Measurements from ENCODE around the gene TBC1D10A. TPM values are rescaled to one million over a fixed set of nuclear protein-coding genes. Genes with fewer than 3 reads are reported as not detected.
"Not testable (repeated sequence)": the region's sequence is repeated elsewhere in the genome, so short reads cannot be mapped to it uniquely, and the experiment has no call there.

Gene TBC1D10A
- total RNA-seq, 2 donors from 2014 or later = 20.5 to 20.7 TPM

DNA sequence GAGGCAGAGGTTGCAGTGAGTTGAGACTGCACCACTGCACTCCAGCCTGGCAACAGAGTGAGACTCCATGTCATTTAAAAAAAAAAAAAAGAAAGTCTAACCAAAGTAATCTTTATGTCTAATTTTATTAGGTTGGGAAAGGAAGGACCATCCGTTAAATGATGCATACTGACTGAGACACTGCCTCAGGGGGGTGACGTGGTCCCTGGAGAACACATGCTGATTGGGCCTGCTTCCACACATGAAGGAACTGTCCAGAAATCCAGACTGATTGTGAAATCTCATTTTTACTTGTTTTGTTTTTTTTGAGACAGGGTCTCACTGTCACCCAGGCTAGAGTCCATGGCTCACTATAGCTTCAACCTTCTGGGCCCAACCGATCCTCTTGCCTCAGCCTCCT lies 24.5 kb upstream of the TBC1D10A start:
- intact Hi-C loops (cut with DNase I) = no loop called here
- DNase-seq (ENCODE audit: low spot score) = no peak

DNA sequence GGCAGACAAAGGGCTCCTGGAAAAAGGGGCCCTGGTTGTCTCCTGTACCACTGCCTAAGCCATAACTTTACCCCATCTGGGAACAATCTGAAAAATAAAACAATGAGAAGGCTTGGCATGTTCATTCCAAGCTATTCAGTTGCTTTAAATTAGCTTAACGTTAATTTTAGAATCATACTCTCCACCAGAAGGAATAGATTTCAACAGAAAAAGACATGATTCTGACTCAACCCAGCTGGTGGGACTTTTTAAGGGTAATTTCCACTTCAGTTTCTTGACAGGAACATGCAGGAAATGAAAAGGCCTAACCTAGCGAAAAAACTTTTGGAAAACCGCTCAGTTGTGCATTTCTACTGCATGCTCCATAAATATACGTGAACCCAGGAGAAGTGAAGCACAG lies 22.1 kb upstream of the TBC1D10A start:
- intact Hi-C loops (cut with DNase I) = no loop called here

DNA sequence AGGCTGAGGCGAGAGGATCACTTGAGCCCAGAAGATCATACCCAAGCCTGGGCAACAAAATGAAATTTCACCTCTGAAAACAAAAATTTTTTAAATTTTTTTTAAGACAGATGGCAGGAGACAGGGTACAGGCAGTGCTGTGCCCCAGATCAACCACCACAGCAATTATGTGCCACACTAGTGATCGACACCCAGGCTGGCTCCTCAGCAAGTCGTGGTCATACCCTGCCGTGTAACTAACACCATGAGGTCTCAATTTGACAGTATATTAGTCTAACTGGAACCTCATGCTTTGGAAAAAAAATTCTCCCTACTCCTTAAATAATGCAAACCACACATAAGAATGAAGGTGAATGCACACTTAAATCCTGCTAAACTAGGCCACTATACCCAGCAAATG lies 21.7 kb upstream of the TBC1D10A start:
- intact Hi-C loops (cut with DNase I) = no loop called here
- DNase-seq (ENCODE audit: low spot score) = no peak

More for the DNA sequence above, 22.1 kb upstream of the TBC1D10A start:
- DNase-seq (ENCODE audit: low spot score) = no peak

DNA sequence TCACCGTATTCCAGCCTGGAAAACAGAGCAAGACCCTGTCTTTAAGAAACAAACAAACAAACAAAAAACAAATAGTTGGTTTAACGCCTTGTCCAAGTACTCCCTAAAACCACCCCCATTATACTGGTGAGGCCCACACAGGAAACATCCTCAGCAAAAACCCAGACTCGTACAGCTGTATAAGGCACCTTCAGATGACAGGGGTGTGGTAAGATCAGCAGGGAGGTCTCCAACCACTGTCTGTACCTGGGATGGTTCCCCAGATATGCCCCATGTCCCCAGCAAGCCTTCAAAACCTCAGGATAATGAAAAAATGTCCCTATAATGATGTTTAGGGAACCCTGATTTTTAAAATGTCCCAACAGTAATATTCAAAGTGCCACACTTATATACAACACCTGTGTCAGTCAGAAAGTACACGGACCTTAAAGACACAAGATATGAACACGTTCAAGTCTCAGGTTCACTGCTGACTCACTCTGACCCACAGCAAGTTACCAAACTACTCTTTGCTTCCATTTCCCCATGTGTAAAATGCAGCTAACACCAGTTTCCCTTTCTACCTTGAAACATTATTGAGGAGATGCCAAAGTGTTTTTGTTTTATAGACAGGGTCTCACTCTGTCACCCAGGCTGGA lies 20.6 kb upstream of the TBC1D10A start:
- intact Hi-C loops (cut with DNase I) = no loop called here
- DNase-seq (ENCODE audit: low spot score) = no peak

DNA sequence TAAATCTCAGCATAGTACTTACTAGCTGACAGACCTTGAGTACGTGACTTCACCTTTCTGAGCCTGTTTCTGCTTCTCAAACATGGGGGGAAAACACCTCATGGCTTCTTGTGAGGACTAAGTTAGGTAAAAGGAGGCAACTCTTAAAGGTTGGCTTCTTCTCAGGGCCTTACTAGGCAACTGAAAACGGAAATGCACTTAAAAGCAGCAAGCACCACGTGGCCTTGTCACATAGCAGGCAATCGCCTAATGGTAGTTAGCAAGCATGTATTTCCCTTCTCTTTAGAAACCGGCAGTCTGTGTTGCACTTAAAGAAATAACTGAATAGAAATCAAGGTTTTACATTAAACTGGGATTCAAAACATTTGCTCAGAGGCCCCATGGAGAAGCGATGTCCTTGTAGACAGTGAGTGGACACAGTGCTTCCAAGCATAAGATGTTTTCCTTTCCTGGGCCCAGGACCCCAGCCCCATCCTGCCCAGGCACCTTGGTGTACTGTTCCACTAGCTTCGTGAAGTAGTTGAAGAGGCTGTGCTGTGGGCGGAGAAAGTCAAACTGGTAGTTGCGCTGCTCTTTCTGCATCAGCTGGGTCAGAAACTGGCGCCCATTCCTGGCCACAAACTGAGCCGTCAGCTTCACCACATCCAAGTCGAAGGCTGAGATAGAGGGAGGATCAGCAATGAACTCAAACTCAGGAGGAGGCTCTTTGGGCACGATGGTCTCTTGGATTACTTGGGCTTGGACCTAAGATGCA lies 17.9 kb upstream of the TBC1D10A start:
- intact Hi-C loops (cut with DNase I) = no loop called here
- DNase-seq (ENCODE audit: low spot score) = no peak

DNA sequence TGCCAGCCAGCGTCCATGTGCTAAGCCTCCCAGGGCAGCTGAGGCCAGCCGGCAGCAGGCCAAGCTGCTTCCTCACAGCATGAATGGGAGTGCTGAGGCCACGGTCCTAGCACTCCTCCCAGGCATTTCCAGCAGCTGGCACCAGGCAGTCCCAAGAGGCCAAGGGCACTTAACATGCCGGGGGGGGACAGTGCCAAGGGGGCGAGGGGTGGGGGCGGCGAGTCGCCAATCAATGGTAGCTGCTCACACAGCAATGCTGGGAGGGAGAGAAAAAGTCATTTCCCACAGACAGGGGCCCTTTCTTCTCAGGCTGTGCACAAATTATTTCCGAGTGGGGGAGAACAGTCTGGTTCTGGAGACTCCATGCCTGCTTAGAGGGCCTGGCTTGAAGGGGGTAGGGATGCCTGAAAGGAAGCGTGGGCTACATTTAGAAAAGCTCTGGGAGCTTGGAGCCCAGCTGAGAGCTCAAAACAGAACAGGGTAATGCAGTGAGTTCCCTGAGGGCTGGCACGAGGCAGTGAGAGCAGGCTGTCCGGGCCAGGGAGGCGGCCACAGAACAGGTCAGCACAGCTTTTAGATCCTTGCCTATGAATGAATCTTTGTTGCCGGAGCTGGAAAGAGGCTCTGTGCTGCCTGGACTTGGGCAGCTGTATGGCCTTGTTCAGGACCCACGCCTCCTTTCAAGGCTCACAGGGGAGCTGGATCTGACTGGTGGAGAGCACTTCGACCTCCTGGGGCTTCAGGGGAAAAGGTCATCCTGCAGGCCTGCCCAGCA lies 14.4 kb upstream of the TBC1D10A start:
- DNase-seq (ENCODE audit: low spot score) = no peak

DNA sequence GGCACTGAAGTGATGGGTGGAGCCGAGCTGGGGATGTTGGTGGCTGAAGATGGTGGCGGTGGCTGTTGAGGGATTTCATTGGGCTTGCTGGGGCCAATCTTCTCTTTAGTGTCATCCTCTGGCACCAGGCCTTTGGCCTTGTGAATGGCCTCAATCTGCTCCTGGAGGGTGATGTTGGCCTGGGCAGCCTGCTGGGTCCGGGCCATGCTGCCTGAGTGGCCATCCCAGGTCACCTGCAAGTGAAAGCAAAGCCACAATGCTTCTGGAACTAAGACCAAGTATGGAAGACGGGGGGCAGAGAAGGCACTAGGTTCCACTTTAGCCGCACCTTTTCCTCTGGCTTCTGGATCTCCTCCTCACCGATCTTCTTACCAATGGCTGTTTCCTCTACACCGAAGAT lies 12.1 kb upstream of the TBC1D10A start:
- DNase-seq (ENCODE audit: low spot score) = no peak
- intact Hi-C loops (cut with DNase I) = no loop called here

More for the DNA sequence above, 14.4 kb upstream of the TBC1D10A start:
- intact Hi-C loops (cut with DNase I) = no loop called here

DNA sequence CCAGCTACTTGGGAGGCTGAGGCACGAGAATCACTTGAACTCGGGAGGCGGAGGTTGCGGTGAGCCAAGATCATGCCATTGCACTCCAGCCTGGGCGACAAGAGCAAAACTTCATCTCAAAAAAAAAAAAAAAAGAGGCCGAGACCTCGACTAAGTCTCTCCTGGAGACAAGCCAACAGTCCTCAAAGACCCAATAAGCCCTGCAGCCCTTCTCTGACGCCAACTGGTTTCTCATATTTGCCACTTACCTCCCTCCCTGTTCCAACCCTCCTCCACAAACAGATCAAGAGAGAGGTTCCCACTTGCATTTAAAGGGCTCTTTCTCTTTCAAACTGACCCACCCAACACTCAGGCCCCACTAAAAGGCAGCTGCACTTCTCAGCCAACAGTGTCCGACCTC lies 11.6 kb upstream of the TBC1D10A start:
- intact Hi-C loops (cut with DNase I); DNase-seq (ENCODE audit: low spot score): not testable (repeated sequence)

DNA sequence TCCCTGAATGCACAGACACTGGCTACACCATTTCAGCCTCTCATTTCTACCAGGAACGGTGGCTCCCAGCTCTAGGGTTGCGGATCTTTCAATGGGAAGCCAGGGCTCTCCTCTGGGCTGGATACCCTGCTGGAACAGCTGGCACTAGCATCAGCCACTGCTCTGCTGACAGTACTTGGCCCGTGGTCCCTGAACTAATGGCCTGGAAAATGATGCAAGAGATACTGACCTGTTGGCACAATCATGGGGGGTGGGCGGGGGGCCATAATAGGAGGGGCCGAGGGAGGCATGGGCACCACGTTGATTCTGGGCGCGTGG lies 10.7 kb upstream of the TBC1D10A start:
- no peak for DNase-seq (ENCODE audit: low spot score)
- intact Hi-C loops (cut with DNase I) = no loop called here

DNA sequence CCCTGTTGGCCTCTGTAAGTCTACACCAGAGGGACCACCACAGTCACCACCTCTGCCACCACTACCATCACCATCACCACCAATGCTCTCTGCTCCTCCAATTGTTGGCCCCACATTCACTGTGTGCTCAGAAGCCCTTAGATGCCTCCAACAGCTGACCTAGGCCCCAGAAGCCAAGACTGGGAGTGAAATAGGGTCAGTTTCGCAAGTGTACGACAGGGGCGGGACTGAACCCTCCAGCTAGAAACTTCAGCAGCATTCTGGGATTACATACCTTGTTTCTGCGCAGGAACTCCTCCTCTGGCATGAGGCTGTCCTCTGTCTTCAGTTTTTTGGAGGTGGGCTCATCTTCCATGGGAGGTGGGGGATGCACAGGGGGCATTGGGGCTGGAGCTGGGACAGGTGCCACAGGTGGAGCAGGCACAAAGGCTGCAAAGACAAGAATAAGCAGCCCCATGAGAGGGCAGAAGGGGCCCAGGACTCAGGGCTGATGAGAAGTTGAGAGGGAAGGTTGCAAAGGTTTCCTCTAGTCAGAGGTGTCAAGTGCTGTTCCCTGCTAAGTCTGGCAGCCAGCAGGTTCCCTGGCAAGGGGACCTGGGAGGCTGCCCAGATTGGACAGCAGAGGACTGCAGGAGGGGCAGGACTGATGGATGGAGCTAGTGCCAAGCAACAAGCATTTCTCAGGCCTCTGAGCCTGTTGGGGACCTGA lies 10.2 kb upstream of the TBC1D10A start:
- intact Hi-C loops (cut with DNase I) = no loop called here
- no peak for DNase-seq (ENCODE audit: low spot score)

DNA sequence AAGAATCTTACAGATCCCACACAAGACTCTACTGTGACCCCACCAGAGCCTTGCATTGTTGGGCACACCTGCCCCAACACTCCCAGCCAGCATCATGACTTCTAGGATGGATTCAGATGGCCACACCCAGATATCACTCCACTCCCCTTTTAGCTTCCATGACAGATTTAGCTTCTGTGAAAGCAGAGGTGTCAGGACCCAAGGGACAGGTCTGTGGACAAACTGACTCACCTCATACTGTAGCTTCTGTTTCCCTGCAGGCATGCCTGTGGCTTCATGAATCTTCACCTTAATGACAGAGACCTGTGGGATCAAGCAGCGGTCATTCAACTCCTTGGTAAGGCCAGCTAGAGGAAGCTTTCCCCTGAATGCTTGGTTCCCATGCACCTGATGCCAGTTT lies 8.5 kb upstream of the TBC1D10A start:
- DNase-seq (ENCODE audit: low spot score) = no peak

DNA sequence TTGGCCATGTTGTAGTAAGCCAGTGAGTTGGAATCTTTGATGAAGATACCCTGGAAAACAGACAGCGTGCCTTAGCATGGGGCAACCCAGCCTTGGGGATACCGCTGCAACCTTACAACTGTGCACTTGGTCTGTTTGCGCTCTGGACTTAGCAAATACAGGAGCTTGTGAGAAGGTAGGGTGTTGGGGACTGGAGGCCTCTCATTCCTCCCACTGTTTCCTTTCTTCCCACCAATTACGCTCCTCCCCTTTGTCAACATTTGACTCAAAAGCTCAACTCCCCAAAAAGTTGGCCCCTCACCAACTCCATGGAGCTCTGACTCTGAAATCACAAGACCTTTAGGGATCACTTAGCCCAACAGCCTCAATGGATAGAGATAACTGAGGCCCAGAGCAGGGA lies 7.9 kb upstream of the TBC1D10A start:
- no peak for DNase-seq (ENCODE audit: low spot score)
- intact Hi-C loops (cut with DNase I) = no loop called here

More for the DNA sequence above, 8.5 kb upstream of the TBC1D10A start:
- intact Hi-C loops (cut with DNase I) = no loop called here

DNA sequence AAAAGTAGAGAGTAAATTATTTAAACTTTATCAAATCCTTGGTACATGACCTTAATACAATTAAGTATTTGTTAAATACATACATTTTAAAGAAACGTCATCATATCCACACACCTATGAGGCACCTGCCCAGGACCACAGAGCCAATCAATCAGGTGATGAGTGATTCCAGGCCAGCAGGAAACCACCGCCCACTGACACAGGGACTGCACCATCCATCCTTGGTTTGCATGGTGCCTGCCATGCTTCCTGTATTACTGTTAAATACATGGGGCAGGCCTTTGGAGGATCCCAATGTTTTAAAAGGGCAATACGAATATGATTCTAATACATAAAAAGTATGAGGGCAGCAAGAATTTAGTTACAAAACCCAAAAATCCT lies 7.0 kb upstream of the TBC1D10A start:
- intact Hi-C loops (cut with DNase I) = no loop called here

DNA sequence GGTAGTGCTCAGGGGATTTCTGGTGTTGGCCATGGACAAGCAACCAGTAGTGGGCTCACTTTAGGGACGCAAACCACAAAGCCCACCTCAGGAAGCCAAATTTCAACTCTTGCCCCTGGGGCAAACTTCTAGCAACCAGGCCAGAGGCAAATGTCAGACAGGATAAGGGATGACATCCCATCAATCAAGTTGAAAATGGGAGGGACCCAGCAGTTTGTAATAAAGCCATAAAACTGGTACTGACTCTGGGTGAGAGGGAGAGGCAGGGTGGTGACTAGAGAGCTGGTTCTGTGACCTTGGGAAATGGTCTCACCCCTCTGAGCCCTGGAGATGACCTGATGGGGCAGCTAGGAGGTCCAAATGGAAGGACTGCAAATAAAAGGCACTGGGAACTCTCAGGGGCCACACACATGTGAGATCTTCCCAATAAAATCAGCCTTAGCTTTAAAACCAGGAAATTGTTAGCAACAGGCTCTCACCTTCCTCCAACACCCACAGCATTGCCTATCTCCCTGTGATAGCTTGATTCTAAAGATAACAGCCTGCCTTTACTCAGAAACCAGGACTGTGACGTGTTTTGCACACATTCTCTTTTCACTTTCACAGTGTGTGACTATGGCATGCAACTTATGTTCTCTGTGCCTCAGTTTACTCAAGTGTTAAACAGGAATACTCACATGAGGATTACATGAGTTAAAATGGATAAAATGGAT lies 6.4 kb upstream of the TBC1D10A start:
- intact Hi-C loops (cut with DNase I) = no loop called here

More for the DNA sequence above, 7.0 kb upstream of the TBC1D10A start:
- no peak for DNase-seq (ENCODE audit: low spot score)

DNA sequence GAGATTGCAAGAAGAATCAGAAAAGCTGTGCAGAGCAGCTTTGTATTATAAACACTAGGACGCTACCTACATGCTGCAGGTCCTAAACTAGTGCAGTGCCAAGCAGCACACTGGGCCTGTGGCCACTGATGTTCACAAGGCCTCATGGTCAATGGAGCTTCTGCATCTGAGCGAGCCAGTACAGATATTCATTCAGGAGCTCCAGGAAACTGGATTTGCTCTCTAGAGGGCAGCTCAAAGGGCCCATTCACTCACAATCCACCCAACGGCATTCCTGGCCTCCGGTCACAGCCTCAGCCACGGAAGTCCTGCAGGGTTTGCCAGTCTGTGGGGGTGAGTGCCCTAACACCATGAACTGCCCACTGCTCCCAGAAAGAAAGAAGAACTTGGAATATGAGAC lies 5.8 kb upstream of the TBC1D10A start:
- intact Hi-C loops (cut with DNase I) = no loop called here

More for the DNA sequence above, 6.4 kb upstream of the TBC1D10A start:
- no peak for DNase-seq (ENCODE audit: low spot score)

DNA sequence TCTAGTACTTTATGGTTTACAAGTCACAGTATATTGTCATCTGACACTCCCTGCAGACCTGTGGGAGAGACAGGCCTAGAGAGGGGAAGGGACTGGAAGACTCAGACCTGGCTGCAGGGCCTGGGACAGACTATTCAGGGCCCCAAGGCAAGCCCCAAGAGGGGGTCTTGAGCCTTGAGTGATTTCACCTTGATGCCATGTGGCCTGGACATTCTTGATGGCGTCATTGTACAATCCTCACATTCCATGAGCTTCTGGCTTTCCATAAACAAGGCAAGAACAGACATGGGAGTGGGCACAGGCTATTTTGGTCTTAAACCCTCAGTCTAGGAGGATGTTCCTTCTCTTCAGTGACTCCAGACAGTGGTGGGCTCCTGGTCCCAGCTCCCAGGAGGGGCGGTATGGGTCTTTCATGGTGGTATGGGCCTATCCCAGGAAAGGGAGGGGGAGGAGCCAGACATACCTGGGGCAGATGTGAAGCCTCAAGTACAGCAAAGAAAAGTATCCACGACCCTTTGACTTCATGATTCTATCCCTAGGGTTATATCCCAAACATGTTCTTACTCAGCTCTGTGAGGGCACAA lies 1.8 kb upstream of the TBC1D10A start:
- no peak for DNase-seq (ENCODE audit: low spot score)
- intact Hi-C loops (cut with DNase I) = no loop called here

More for the DNA sequence above, 5.8 kb upstream of the TBC1D10A start:
- no peak for DNase-seq (ENCODE audit: low spot score)

DNA sequence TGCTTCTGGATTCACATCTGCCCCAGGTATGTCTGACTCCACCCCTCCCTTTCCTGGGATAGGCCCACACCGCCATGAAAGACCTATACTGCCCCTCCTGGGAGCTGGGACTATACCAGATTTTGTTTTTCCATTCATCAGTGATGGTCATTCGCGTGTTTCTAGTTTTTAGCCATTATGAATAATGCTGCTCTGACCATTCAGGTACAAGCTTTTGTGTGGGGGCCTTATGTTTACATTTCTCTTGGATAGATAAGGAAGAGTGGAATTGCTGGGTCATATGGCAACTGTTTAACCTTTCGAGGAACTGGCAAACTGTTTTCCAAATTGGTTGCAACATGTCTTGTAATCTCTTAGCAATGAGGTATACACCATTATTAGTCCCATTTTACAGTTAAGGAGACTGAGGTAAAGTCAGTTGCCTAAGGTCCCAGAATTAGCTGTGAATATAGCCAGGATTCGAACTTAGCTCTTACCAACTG lies 1.2 kb upstream of the TBC1D10A start:
- DNase-seq (ENCODE audit: low spot score) = no peak
- intact Hi-C loops (cut with DNase I) = no loop called here

DNA sequence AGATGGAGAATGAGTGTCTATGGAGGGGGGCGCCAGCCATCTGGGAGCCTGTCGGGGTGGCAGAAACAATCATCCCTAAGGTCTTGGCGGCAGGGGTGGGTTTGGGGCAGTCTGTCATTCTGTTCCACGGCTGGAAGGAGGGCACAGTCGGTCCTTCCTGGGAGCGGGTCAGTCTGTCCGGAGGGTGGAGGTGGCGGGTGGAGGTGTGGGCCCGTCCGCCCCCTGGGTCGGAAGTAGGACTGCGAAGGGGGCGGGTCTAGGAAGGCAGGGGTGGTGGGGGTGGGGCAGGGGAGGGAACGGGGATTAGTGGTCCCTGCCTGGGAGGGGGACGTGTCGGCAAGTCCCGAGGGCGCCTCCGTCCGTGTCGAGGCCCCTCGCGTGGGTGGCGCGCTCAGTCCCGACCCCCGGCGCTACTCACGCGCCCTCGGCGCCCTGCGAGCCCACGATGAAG lies 461 bp downstream of the TBC1D10A start:
- DNase-seq (ENCODE audit: low spot score) = no peak
- intact Hi-C loops (cut with DNase I) = no loop called here

All from posterior vena cava (tissue), 2 donors.